ENCODE data around the gene GTPBP2. TPM values are rescaled to one million over a fixed set of nuclear protein-coding genes. Genes with fewer than 3 reads are reported as not detected.

Gene GTPBP2
- polyA plus RNA-seq, 1 of the 3 experiments (the other 2 are of a cell fraction), result 83.7 TPM

DNA sequence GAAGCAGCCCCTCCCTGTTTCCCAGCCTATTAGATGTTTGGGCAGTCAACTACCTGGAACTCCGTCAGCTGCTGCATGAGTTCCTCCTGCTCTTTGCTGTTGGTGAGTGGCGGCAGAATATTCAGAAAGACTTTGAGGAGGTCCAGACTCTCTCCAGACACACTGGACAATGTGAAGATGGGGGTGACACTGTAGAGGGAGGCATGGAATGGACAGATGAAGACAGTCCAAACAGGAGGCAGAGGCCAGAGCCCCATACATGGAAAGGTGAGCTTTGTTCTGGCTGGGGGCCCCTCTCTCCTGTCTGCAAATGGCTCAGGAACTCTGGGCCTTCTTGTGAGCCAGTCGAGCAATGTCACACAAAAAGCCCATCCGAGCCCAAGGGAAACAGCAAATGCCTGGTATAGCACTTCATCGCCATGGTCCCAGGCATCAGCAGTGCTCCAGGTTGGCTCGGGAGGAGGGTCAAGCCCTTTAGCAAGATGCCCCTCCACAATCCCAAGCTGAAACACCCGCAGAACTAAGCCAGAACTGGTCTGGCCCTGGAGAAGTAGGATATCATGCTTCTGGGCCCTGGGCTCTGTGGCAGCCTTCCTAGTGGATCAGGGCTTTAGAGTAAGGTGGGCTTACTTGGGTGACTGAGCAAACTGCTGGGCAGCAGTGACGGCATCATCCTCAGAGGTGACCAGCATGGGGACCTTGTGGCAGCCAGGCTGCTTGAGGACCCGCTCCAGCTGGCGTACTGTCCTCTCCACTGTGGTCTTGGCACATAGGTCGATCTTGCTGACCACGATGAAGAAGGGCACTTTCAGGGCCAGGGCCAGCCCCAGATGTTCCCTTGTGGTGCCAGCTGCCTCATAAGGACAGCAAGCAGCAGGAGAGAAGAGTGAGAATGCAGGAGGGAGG, 4.9 kb downstream of the GTPBP2 start:
- H3K27me3 ChIP-seq (ENCODE audit: insufficient read depth), result no peaks in the 10 kb centered on the region
- peaks cover 40% of the 10 kb centered on the region for H3K79me2 ChIP-seq (ENCODE audit: insufficient read depth)
- ChIA-PET CTCF (interaction anchor here (1.0 to 2.2 kb wide), 2 partner anchors 13 to 16 kb away, joined by 3 to 11 read pairs; no protein-coding TSS in a partner anchor), POLR2A (no interaction called here)
- 96% methylated on average over 7 of the region's 12 CpGs for WGBS (ENCODE audit: low lambda C conversion rate)
- no peaks in the 10 kb centered on the region for H3K9me2 ChIP-seq
- H4K20me1 ChIP-seq (ENCODE audit: insufficient read depth), result no peaks in the 10 kb centered on the region
- H3K9ac ChIP-seq, result no peak overlapping the region
- no peak overlapping the region for H3K4me2 ChIP-seq
- peaks cover 63 to 64% of the 10 kb centered on the region in 2 experiments for H3K36me3 ChIP-seq (replicated peaks in 1 of 2; ENCODE audit: control insufficient read depth in 1 of 2, insufficient read depth in 2 of 2, low read length in 1 of 2)
- no peak for DNase-seq
- H2AFZ ChIP-seq (ENCODE audit: low read depth), result no peak overlapping the region
- no peaks in the 10 kb centered on the region for H3K9me3 ChIP-seq
- peaks cover 5 to 17% of the 10 kb centered on the region in 2 experiments for H3K4me1 ChIP-seq (ENCODE audit: control insufficient read depth in 1 of 2, insufficient read depth in 2 of 2, low read depth in 1 of 2, low read length in 1 of 2)
- H3K27ac ChIP-seq (ENCODE audit: low read depth in 2 of 2, low read length in 1 of 2), result no peak overlapping the region; a peak in 1 of 4 replicates
- H3K4me3 ChIP-seq (ENCODE audit: low read depth in 2 of 2, low read length in 1 of 2), result no peak overlapping the region
- TF ChIP-seq RCOR1 (IDR thresholded peaks at IDR 0.05; ENCODE audit: low read length), result no peak
- H3F3A ChIP-seq (replicated peaks; ENCODE audit: insufficient read depth), result peaks cover 20% of the 10 kb centered on the region

DNA sequence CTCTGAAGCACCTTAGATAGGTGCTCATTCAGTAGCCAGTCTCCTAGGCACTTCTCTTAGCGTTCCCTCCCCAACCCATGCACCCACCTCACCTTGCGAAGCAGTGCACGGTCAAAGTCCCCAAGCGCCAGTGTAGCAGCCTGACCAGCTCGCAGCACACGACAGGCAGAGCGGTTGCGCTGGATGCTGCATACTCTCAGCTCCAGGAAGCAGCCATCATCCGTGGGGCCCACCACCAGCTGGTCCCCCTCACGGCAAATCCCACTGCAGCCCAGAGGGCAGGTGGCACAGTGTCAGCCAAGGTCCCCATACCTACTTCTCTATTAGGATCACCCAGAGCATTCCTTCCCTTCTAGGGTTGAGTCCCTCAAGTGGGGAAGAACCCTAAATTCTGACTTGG, 6.5 kb downstream of the GTPBP2 start:
- 92% methylated on average over 5 of the region's 10 CpGs for WGBS (ENCODE audit: low lambda C conversion rate)
- peaks cover 35% of the 10 kb centered on the region for H3F3A ChIP-seq (replicated peaks; ENCODE audit: insufficient read depth)
- H3K9me3 ChIP-seq, result no peaks in the 10 kb centered on the region
- no peak overlapping the region for H3K4me3 ChIP-seq (ENCODE audit: low read depth in 2 of 2, low read length in 1 of 2)
- no peak overlapping the region for H3K27ac ChIP-seq (ENCODE audit: low read depth in 2 of 2, low read length in 1 of 2)
- no peak overlapping the region for H3K9ac ChIP-seq
- H3K36me3 ChIP-seq (replicated peaks in 1 of 2; ENCODE audit: control insufficient read depth in 1 of 2, insufficient read depth in 2 of 2, low read length in 1 of 2), result peaks cover 64 to 71% of the 10 kb centered on the region in 2 experiments
- ChIA-PET POLR2A (no interaction called here), CTCF (interaction anchor here (1.0 to 6.4 kb wide), 2 partner anchors 14 to 147 kb away, joined by 4 to 39 read pairs; partner anchors contain the start of gene VEGFA)
- H3K27me3 ChIP-seq (ENCODE audit: insufficient read depth), result no peaks in the 10 kb centered on the region
- no peak overlapping the region for H2AFZ ChIP-seq (ENCODE audit: low read depth)
- no peaks in the 10 kb centered on the region for H3K9me2 ChIP-seq
- H3K4me2 ChIP-seq, result no peak overlapping the region
- no peaks in the 10 kb centered on the region for H4K20me1 ChIP-seq (ENCODE audit: insufficient read depth)
- no peak for TF ChIP-seq TAF1 (IDR thresholded peaks at IDR 0.05; ENCODE audit: borderline replicate concordance, low read depth, low read length)
- no peak for TF ChIP-seq NRF1 (IDR thresholded peaks at IDR 0.05; ENCODE audit: low read depth, low read length)
- TF ChIP-seq GATA2 (CRISPR knock-in tag; IDR thresholded peaks at IDR 0.05), result no peak
- no peak for TF ChIP-seq NFIC (IDR thresholded peaks at IDR 0.05; ENCODE audit: borderline replicate concordance)
- peaks cover 26% of the 10 kb centered on the region for H3K79me2 ChIP-seq (ENCODE audit: insufficient read depth)
- DNase-seq, result no peak
- H3K4me1 ChIP-seq (ENCODE audit: control insufficient read depth in 1 of 2, insufficient read depth in 2 of 2, low read depth in 1 of 2, low read length in 1 of 2), result peaks cover 1 to 12% of the 10 kb centered on the region in 2 experiments

GRCh38 chr6:43621836-43622180, 7.3 kb downstream of the GTPBP2 start:
- Histone ChIP-seq H3K36me3 (replicated peaks in 1 of 2; ENCODE audit: control insufficient read depth in 1 of 2, insufficient read depth in 2 of 2, low read length in 1 of 2) (peaks cover 64 to 74% of the 10 kb centered on the region in 2 experiments), H3K4me3 (ENCODE audit: low read depth in 2 of 2, low read length in 1 of 2) (no peak overlapping the region), H3K9me3 (no peaks in the 10 kb centered on the region), H3K27ac (ENCODE audit: low read depth in 2 of 2, low read length in 1 of 2) (no peak overlapping the region), H3K9ac (no peak overlapping the region), H3K79me2 (ENCODE audit: insufficient read depth) (peaks cover 20% of the 10 kb centered on the region), H3K9me2 (no peaks in the 10 kb centered on the region), H3K4me1 (ENCODE audit: control insufficient read depth in 1 of 2, insufficient read depth in 2 of 2, low read depth in 1 of 2, low read length in 1 of 2) (peaks cover 0 to 4% of the 10 kb centered on the region in 2 experiments; a peak in 1 of 4 replicates), H3K27me3 (ENCODE audit: insufficient read depth) (no peaks in the 10 kb centered on the region), H3K4me2 (no peak overlapping the region), H2AFZ (ENCODE audit: low read depth) (no peak overlapping the region), H4K20me1 (ENCODE audit: insufficient read depth) (no peaks in the 10 kb centered on the region), H3F3A (replicated peaks; ENCODE audit: insufficient read depth) (peaks cover 39% of the 10 kb centered on the region)
- TF ChIP-seq MAX (IDR thresholded peaks at IDR 0.05; ENCODE audit: low read depth) (no peak), FOXJ3 (CRISPR knock-in tag; IDR thresholded peaks at IDR 0.05) (no peak), JUND (IDR thresholded peaks at IDR 0.05) (no peak), RAD21 (IDR thresholded peaks at IDR 0.05; ENCODE audit: low read length) (no peak), RCOR1 (IDR thresholded peaks at IDR 0.05; ENCODE audit: low read length) (no peak), USF1 (IDR thresholded peaks at IDR 0.05; ENCODE audit: borderline replicate concordance, low read depth) (no peak), GABPA (IDR thresholded peaks at IDR 0.05; ENCODE audit: low read depth) (no peak), MEF2A (IDR thresholded peaks at IDR 0.05; ENCODE audit: borderline replicate concordance, low read depth) (no peak), TAF1 (IDR thresholded peaks at IDR 0.05; ENCODE audit: borderline replicate concordance, low read depth, low read length) (no peak), ELF1 (IDR thresholded peaks at IDR 0.05) (no peak), SIN3A (IDR thresholded peaks at IDR 0.05; ENCODE audit: borderline replicate concordance, low read depth, low read length) (no peak), YY1 (IDR thresholded peaks at IDR 0.05; ENCODE audit: low read depth) (no peak)
- TF ChIP-seq, protein P1, sequence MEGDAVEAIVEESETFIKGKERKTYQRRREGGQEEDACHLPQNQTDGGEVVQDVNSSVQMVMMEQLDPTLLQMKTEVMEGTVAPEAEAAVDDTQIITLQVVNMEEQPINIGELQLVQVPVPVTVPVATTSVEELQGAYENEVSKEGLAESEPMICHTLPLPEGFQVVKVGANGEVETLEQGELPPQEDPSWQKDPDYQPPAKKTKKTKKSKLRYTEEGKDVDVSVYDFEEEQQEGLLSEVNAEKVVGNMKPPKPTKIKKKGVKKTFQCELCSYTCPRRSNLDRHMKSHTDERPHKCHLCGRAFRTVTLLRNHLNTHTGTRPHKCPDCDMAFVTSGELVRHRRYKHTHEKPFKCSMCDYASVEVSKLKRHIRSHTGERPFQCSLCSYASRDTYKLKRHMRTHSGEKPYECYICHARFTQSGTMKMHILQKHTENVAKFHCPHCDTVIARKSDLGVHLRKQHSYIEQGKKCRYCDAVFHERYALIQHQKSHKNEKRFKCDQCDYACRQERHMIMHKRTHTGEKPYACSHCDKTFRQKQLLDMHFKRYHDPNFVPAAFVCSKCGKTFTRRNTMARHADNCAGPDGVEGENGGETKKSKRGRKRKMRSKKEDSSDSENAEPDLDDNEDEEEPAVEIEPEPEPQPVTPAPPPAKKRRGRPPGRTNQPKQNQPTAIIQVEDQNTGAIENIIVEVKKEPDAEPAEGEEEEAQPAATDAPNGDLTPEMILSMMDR (IDR thresholded peaks at IDR 0.05), result no peak
- TF ChIP-seq, protein P2, sequence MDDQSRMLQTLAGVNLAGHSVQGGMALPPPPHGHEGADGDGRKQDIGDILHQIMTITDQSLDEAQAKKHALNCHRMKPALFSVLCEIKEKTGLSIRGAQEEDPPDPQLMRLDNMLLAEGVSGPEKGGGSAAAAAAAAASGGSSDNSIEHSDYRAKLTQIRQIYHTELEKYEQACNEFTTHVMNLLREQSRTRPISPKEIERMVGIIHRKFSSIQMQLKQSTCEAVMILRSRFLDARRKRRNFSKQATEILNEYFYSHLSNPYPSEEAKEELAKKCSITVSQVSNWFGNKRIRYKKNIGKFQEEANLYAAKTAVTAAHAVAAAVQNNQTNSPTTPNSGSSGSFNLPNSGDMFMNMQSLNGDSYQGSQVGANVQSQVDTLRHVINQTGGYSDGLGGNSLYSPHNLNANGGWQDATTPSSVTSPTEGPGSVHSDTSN (IDR thresholded peaks at IDR 0.05), result no peak
- DNase-seq, result no peak
- POLR2A ChIA-PET, result no interaction called here
- CTCF ChIA-PET, result interaction anchor here (1.0 to 6.4 kb wide), 2 partner anchors 13 to 148 kb away, joined by 4 to 39 read pairs; partner anchors contain the start of gene VEGFA
- WGBS (ENCODE audit: low lambda C conversion rate), result 97% methylated on average over 9 of the region's 10 CpGs

Measured in SK-N-SH (cell line).